GM23338 (cell line): ENCODE measurements around the gene ME2. TPM values are rescaled to one million over a fixed set of nuclear protein-coding genes. Genes with fewer than 3 reads are reported as not detected.

Experiments used
- ATAC-seq: fragments of 200-7000 bp; cut with Tn5 transposase; 3 replicates; pipeline ENCODE4 v1.9.1; 2020
- DNase-seq: peaks from one replicate; pipeline ENCODE4 v3.0.0-alpha.2; 2015; ENCODE audit warnings: low spot score
- H2AFZ ChIP-seq: fragments of 200-600 bp; sonication (generic); 2 replicates; pipeline ENCODE4 v1.8.0; 2016; ENCODE audit warnings: antibody characterized with exemption, mild to moderate bottlenecking, moderate library complexity
- H3F3A ChIP-seq: fragments of 200-600 bp; sonication (generic); replicated peaks from 2 replicates; pipeline ENCODE4 v1.8.0; 2017; ENCODE audit warnings: antibody characterized with exemption, mixed run types, low read depth
- H3K27ac ChIP-seq: fragments of 200-600 bp; sonication (generic); 2 replicates; pipeline ENCODE4 v1.6.1; 2016; ENCODE audit warnings: low read depth
- H3K27me3 ChIP-seq: fragments of 200-600 bp; sonication (generic); 2 replicates; pipeline ENCODE4 v1.8.0; 2016; ENCODE audit warnings: mild to moderate bottlenecking, mixed run types, moderate library complexity; ENCODE audit not compliant: insufficient read depth
- H3K36me3 ChIP-seq: fragments of 200-600 bp; sonication (generic); 2 replicates; pipeline ENCODE4 v1.8.0; 2016; ENCODE audit warnings: mild to moderate bottlenecking; ENCODE audit not compliant: insufficient read depth
- H3K4me1 ChIP-seq: fragments of 200-600 bp; sonication (generic); 2 replicates; pipeline ENCODE4 v1.8.0; 2016; ENCODE audit warnings: mild to moderate bottlenecking, moderate library complexity; ENCODE audit not compliant: insufficient read depth
- H3K4me2 ChIP-seq: fragments of 200-600 bp; sonication (generic); 2 replicates; pipeline ENCODE4 v1.7.1; 2017; ENCODE audit warnings: mixed run types
- H3K4me3 ChIP-seq: fragments of 200-600 bp; sonication (generic); 2 replicates; pipeline ENCODE4 v1.6.1; 2016; ENCODE audit warnings: mixed run types
- H3K79me2 ChIP-seq: fragments of 200-600 bp; sonication (generic); replicated peaks from 2 replicates; pipeline ENCODE4 v1.8.0; 2017; ENCODE audit warnings: mild to moderate bottlenecking; ENCODE audit not compliant: insufficient read depth
- H3K9me2 ChIP-seq: fragments of 200-600 bp; sonication (generic); 2 replicates; pipeline ENCODE4 v1.8.0; 2017; ENCODE audit not compliant: insufficient read depth
- H4K20me1 ChIP-seq: fragments of 200-600 bp; sonication (generic); replicated peaks from 2 replicates; pipeline ENCODE4 v1.8.0; 2017; ENCODE audit warnings: mild to moderate bottlenecking; ENCODE audit not compliant: insufficient read depth
- H3K27ac Mint-ChIP-seq: 2 replicates; pipeline ENCODE4 v1.8.0; 2020; ENCODE audit warnings: inconsistent platforms, mild to moderate bottlenecking, moderate library complexity, mixed read lengths
- H3K27me3 Mint-ChIP-seq: 3 replicates; pipeline ENCODE4 v1.8.0; 2022; ENCODE audit warnings: low read depth, mild to moderate bottlenecking, moderate library complexity, mixed read lengths, inconsistent platforms; ENCODE audit not compliant: insufficient read depth, poor library complexity
- H3K36me3 Mint-ChIP-seq: 3 replicates; pipeline ENCODE4 v1.8.0; 2021; ENCODE audit warnings: low read depth, mild to moderate bottlenecking, inconsistent platforms, moderate library complexity, mixed read lengths
- H3K4me1 Mint-ChIP-seq: 3 replicates; pipeline ENCODE4 v1.8.0; 2020; ENCODE audit warnings: mild to moderate bottlenecking, inconsistent platforms, mixed read lengths
- H3K4me3 Mint-ChIP-seq: 3 replicates; pipeline ENCODE4 v1.8.0; 2021; ENCODE audit warnings: moderate library complexity, mild to moderate bottlenecking, inconsistent platforms, mixed read lengths
- H3K9me3 Mint-ChIP-seq: 3 replicates; pipeline ENCODE4 v1.8.0; 2020; ENCODE audit warnings: moderate library complexity, mild to moderate bottlenecking, inconsistent platforms, mixed read lengths
- CTCF ChIP-seq, 2 experiments: fragments of 200-600 bp in 1 of 2; sonication (generic) in 1 of 2; conservative IDR thresholded peaks; 2 replicates each; pipeline versions ENCODE4 v1.5.1 to v1.6.1; 2016 to 2017; ENCODE audit warnings: antibody characterized with exemption in 2 of 2, low read depth in 2 of 2, mild to moderate bottlenecking in 2 of 2, moderate library complexity in 1 of 2
- EZH2 ChIP-seq: fragments of 200-600 bp; sonication (generic); IDR thresholded peaks from one replicate; pipeline ENCODE4 v1.8.0; 2017; ENCODE audit warnings: antibody characterized with exemption, mild to moderate bottlenecking, low read depth; ENCODE audit not compliant: unreplicated experiment
- POLR2AphosphoS5 ChIP-seq: IDR thresholded peaks from 2 replicates; pipeline ENCODE4 v1.6.1; 2016; ENCODE audit warnings: antibody characterized with exemption, low read depth
- STAT1 ChIP-seq: IDR thresholded peaks from one replicate; pipeline ENCODE4 v1.6.1; 2016; ENCODE audit warnings: antibody characterized with exemption; ENCODE audit not compliant: unreplicated experiment
- ZNF331 ChIP-seq: fragments of 250-450 bp; sonication (Bioruptor Pico); IDR thresholded peaks from 2 replicates; pipeline ENCODE4 v1.5.0; 2020; ENCODE audit warnings: low read depth, mild to moderate bottlenecking, moderate library complexity
- long read RNA-seq: library from polyadenylated mRNA; unstranded; transcript quantifications from one replicate; pipeline ENCODE4 v2.0.0, GENCODE V29; 2020; ENCODE audit not compliant: unreplicated experiment
- polyA plus RNA-seq: library from polyadenylated mRNA; unstranded; fragments of >200 nt; fragmentation: Nextera tagmentation; extraction: Ambion mirVana; gene quantifications from 2 replicates; pipeline ENCODE4 v1.2.1, GENCODE V29; 2016
- total RNA-seq: library from RNA; depleted of rRNA; stranded (reverse); fragments of >200 nt; shearing (Covaris generic); gene quantifications from 2 replicates; pipeline ENCODE4 v1.2.3, GENCODE V29; 2014; rRNA removed
- TF ChIP-seq, protein P1 (sequence below): fragments of 250-450 bp; sonication (Bioruptor Pico); IDR thresholded peaks from 2 replicates; pipeline ENCODE4 v1.5.0; 2020; ENCODE audit warnings: mild to moderate bottlenecking, moderate library complexity
- TF ChIP-seq, protein P2 (sequence below): IDR thresholded peaks from one replicate; pipeline ENCODE4 v1.6.1; 2018; ENCODE audit warnings: antibody characterized with exemption; ENCODE audit not compliant: unreplicated experiment

Gene ME2
- total RNA-seq (101 and 102 TPM in 2 replicates), polyA plus RNA-seq (61.0 and 62.8 TPM in 2 replicates)
- long read RNA-seq, full-length matches to known transcripts, result 25 of 32 reads
- long read RNA-seq, partial matches to known transcripts, result 5 of 32 reads
- long read RNA-seq, other reads (novel, unspliced or antisense), result 2 of 32 reads

GRCh38 chr18:50878345-50879301 is at the start of gene ME2:
Gene ME2, plus strand, starts transcription at chr18:50879118. Its CDS starts 16,703 bp downstream, at chr18:50895821.
- Mint-ChIP-seq H3K27me3 (peaks cover 5% of the 10 kb centered on the region), H3K9me3 (no peaks in the 10 kb centered on the region; the same call in 2 of the 3 replicates), H3K4me3 (peak within 1 kb of the TSS; percentile 92), H3K4me1 (peaks cover 15% of the 10 kb centered on the region), H3K36me3 (peaks cover 3% of the 10 kb centered on the region; the same call in 2 of the 3 replicates), H3K27ac (peak within 1 kb of the TSS; percentile 88)
- 0 out of 2 replicates have a peak, but pooled peaks cover 2% of the 10 kb centered on the region for H3F3A ChIP-seq
- 0 out of 2 replicates have a peak, but pooled peaks cover 4% of the 10 kb centered on the region for H3K9me2 ChIP-seq
- H3K27ac ChIP-seq, result peak within 1 kb of the TSS; percentile 85
- H3K36me3 ChIP-seq, result no peaks in the 10 kb centered on the region
- ATAC-seq (peak; percentile 95), DNase-seq (peak; percentile 94)
- peaks cover 17% of the 10 kb centered on the region; the same call in 1 of the 2 replicates for H3K4me1 ChIP-seq
- H3K4me3 ChIP-seq, result peak within 1 kb of the TSS; percentile 91
- H3K27me3 ChIP-seq, result no peaks in the 10 kb centered on the region
- peak within 1 kb of the TSS; percentile 97 for H3K4me2 ChIP-seq
- TF ChIP-seq CTCF (conservative IDR thresholded peaks at IDR 0.05; ENCODE audit: low read depth in 2 of 2) (no peak), STAT1 (no peak), EZH2 (no peak), POLR2AphosphoS5 (peak; percentile 91), ZNF331 (CRISPR knock-in tag) (no peak)
- TF ChIP-seq, protein P1, sequence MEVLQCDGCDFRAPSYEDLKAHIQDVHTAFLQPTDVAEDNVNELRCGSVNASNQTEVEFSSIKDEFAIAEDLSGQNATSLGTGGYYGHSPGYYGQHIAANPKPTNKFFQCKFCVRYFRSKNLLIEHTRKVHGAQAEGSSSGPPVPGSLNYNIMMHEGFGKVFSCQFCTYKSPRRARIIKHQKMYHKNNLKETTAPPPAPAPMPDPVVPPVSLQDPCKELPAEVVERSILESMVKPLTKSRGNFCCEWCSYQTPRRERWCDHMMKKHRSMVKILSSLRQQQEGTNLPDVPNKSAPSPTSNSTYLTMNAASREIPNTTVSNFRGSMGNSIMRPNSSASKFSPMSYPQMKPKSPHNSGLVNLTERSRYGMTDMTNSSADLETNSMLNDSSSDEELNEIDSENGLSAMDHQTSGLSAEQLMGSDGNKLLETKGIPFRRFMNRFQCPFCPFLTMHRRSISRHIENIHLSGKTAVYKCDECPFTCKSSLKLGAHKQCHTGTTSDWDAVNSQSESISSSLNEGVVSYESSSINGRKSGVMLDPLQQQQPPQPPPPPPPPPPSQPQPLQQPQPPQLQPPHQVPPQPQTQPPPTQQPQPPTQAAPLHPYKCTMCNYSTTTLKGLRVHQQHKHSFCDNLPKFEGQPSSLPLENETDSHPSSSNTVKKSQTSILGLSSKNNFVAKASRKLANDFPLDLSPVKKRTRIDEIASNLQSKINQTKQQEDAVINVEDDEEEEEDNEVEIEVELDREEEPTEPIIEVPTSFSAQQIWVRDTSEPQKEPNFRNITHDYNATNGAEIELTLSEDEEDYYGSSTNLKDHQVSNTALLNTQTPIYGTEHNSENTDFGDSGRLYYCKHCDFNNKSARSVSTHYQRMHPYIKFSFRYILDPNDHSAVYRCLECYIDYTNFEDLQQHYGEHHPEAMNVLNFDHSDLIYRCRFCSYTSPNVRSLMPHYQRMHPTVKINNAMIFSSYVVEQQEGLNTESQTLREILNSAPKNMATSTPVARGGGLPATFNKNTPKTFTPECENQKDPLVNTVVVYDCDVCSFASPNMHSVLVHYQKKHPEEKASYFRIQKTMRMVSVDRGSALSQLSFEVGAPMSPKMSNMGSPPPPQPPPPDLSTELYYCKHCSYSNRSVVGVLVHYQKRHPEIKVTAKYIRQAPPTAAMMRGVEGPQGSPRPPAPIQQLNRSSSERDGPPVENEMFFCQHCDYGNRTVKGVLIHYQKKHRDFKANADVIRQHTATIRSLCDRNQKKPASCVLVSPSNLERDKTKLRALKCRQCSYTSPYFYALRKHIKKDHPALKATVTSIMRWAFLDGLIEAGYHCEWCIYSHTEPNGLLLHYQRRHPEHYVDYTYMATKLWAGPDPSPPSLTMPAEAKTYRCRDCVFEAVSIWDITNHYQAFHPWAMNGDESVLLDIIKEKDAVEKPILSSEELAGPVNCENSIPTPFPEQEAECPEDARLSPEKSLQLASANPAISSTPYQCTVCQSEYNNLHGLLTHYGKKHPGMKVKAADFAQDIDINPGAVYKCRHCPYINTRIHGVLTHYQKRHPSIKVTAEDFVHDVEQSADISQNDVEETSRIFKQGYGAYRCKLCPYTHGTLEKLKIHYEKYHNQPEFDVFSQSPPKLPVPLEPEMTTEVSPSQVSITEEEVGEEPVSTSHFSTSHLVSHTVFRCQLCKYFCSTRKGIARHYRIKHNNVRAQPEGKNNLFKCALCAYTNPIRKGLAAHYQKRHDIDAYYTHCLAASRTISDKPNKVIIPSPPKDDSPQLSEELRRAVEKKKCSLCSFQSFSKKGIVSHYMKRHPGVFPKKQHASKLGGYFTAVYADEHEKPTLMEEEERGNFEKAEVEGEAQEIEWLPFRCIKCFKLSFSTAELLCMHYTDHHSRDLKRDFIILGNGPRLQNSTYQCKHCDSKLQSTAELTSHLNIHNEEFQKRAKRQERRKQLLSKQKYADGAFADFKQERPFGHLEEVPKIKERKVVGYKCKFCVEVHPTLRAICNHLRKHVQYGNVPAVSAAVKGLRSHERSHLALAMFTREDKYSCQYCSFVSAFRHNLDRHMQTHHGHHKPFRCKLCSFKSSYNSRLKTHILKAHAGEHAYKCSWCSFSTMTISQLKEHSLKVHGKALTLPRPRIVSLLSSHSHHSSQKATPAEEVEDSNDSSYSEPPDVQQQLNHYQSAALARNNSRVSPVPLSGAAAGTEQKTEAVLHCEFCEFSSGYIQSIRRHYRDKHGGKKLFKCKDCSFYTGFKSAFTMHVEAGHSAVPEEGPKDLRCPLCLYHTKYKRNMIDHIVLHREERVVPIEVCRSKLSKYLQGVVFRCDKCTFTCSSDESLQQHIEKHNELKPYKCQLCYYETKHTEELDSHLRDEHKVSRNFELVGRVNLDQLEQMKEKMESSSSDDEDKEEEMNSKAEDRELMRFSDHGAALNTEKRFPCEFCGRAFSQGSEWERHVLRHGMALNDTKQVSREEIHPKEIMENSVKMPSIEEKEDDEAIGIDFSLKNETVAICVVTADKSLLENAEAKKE, result no peak
- TF ChIP-seq, protein P2, sequence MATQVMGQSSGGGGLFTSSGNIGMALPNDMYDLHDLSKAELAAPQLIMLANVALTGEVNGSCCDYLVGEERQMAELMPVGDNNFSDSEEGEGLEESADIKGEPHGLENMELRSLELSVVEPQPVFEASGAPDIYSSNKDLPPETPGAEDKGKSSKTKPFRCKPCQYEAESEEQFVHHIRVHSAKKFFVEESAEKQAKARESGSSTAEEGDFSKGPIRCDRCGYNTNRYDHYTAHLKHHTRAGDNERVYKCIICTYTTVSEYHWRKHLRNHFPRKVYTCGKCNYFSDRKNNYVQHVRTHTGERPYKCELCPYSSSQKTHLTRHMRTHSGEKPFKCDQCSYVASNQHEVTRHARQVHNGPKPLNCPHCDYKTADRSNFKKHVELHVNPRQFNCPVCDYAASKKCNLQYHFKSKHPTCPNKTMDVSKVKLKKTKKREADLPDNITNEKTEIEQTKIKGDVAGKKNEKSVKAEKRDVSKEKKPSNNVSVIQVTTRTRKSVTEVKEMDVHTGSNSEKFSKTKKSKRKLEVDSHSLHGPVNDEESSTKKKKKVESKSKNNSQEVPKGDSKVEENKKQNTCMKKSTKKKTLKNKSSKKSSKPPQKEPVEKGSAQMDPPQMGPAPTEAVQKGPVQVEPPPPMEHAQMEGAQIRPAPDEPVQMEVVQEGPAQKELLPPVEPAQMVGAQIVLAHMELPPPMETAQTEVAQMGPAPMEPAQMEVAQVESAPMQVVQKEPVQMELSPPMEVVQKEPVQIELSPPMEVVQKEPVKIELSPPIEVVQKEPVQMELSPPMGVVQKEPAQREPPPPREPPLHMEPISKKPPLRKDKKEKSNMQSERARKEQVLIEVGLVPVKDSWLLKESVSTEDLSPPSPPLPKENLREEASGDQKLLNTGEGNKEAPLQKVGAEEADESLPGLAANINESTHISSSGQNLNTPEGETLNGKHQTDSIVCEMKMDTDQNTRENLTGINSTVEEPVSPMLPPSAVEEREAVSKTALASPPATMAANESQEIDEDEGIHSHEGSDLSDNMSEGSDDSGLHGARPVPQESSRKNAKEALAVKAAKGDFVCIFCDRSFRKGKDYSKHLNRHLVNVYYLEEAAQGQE, result peak; percentile 17
- peak within 1 kb of the TSS; percentile 85 for H2AFZ ChIP-seq
- H3K79me2 ChIP-seq, result peaks cover 42% of the 10 kb centered on the region
- peaks cover 12% of the 10 kb centered on the region for H4K20me1 ChIP-seq
